GM15510 (cell line): ENCODE data around the gene KLHL6.

Experiments
- POLR2A ChIP-seq: IDR thresholded peaks from 3 replicates; pipeline ENCODE4 v1.6.1; 2011; ENCODE audit warnings: borderline replicate concordance; ENCODE audit not compliant: insufficient read length; ENCODE audit errors: extremely low read depth

KLHL6 gene

DNA sequence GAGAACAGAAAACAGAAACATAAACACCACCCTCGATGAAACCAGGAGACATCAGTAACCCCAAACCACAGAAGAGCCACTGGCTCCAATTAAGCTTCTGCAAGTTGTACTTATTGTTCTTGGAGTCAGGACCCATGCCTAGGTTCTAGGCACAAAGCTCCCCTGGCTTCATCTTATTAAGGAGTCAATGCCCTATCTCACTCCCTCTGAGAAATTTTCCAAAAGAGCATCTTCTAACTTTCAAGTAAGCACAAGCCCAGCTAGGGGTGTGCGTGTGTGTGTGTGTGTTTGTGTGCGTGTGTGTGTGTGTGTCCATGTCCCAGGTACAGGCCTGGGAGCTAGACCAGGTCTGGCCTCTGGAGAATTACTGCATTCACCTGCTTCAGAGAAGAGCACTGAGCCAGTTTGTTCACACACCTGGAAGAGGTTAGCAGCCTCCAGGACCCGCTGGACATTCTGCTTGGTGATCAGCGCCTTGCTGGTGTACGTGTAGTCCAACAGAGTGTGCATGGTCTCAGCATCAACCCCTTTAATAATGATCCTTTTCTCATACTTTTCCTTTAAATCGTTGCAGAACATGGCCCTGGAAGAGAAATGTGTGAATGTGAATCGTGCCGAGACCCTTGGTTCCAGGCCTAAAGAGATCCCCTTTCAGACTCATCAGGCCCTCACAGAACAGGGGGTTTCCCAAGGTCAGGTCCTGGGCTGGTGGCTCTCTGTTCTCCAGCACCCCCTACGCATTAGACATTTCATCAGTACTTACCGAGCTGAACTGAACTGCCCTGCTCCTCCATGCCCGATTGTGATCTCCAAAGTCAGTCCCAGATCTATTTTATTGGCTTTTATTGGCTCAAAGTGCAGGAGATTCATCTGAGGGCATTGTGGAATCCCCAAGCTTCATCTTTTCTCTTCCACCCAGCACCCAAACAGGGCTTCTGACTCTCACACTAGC is 27.8 kb downstream of the KLHL6 start:
- TF ChIP-seq POLR2A: no peak

DNA sequence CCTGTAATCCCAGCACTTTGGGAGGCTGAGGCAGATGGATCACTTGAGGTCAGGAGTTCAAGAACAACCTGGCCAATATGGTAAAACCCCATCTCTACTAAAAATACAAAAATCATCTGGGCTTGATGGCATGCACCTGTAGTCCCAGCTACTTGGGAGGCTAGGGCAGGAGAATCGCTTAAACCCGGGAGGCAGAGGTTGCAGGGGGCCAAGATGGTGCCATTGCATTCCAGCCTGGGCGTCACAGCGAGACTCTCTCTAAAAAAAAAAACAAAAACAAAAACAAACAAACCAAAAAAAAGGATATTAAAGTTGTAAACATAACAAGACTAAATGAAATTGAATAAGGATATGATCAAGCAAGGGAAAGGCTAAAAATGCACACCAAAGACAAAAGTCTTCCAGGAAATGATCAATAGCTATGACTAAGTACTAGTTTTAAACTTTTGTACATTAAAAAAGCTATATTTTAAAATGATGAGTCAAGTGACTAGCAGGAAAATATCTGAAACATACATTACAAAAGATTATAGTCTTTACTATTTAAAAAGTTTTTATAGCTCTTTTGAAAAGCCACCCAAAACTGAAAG is 28.6 kb downstream of the KLHL6 start:
- TF ChIP-seq POLR2A: no peak

DNA sequence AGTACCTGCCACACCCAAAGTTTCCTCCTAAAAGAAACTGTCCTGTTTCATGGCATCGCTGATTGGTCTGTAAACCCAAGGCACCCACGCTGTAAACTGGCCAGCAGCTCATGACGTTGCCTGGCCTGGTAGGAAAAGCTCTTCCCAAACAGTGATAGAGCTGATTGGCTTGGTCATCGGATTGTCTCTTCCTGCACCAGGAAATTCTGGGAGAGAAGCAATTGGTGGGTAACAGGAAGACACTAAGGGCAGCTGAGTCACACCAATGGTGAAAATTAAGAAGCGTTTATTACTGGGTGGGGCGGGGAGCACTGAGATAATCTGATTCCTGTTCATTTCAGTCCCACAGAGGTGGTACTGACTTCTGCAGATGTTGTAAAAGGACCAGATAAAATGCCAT is 31.0 kb downstream of the KLHL6 start:
- no peak for TF ChIP-seq POLR2A

DNA sequence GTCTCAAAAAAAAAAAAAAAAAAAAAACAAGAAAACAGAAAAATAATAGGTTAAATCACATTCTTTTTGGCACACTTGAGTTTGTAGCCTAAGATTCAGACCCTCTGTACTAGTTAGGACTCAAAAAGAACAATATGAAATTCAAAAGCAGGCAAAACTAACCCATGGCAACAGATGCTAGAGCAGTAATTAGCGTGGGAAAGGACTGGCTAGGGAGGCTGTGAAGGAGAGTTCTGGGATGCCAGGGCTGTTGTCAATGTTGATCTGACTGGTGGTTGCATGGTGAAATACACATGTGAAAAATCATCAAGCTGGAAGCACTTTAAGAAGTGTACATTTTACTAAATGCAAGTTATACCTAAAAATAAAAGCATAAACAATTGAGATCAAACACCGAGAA is 35.6 kb downstream of the KLHL6 start:
- no peak for TF ChIP-seq POLR2A

DNA sequence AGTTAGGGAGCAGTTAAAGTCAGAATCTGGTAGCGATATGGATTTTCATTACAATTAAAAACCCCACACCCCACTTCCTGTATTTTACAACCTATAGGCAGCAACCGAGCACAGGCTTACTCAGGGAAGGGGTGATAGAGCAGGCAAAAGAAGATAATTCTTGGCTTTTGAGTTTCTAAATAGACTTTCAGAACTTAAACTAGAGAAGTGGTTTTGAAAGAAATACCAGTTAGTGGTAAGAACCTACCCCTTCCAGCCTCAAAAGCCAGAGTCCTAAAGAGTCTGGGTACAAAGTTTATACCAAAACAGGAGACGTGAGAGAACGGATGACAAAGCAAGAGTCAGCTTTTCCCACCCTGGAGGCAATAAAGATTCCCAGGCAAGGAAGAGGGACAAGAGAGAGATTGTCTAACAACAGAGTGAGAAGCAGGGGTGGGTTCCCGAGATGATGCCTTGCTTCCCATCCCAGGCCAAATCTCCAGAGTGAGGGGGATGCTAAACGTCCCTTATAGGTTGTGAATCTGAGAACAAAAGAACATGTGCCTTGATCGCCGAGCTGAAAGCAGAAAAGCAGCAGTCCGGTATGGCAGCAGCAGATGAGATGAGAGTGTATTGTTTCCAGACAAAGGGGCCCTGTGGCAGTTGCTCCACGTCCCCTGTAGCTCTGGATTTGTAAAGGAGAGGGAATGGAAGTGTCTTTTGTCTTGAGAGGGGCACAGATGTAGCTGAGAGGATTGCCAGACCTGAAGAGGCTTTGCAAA is 36.8 kb downstream of the KLHL6 start:
- no peak for TF ChIP-seq POLR2A

DNA sequence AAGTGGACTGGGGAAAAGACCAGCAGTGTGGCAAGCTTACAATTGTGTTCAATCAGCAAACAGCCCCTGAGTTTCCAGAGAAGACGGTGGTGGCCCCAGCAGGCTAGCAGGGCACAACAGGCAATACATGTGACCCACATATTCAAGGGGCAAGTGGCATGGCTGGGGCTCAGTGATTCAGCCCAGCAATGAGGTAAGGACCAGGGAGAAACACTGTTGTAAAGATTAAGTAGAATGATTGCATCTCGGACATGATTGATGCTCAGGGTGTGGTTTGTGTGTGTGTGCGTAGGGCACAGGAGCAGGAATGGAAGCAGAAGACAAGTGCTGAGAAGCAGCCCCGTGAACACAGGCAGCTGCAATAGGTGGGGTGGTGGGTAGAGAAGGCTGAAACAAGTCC is 37.9 kb downstream of the KLHL6 start:
- no peak for TF ChIP-seq POLR2A

DNA sequence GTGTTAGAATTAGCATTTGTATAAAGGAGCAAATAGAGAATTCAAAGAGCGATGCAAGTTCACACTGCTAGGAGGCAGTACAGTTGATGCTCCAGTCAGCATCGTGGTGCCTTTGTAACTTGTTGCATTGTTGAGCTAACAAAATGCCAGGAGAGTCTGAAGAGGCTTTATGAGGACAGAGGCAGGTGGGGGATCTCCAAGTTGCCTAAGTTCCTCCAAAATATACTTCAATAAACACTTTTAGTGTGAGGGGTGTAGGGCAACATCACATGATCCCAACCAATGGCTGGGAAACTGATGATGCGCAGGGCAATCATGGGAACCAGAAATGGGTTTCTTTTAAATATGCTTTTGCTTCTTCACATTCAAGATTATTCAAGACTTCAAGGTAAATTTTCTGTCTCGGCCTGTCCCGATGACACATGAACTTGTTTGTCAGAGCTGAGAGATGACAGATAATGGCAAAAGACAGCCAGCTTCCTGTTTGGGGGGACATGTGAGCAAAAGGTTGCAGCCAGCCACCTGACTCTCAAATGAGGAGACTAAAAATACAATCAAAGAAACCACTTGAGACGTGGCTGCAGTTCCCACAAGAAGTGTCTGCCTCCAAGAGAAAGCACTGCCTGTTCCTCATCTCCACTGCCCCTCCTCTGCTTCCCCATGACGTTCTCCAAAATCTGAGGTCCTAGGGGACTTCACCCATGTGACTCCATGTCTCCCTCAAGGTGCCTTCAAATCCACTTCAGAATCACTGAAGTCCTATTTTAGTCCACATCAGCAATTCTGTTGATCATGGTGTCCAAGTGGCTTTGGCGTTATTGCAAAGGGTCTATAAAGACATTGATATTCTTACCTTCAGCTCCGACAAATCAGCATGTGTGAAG is 39.3 kb downstream of the KLHL6 start:
- TF ChIP-seq POLR2A: no peak

DNA sequence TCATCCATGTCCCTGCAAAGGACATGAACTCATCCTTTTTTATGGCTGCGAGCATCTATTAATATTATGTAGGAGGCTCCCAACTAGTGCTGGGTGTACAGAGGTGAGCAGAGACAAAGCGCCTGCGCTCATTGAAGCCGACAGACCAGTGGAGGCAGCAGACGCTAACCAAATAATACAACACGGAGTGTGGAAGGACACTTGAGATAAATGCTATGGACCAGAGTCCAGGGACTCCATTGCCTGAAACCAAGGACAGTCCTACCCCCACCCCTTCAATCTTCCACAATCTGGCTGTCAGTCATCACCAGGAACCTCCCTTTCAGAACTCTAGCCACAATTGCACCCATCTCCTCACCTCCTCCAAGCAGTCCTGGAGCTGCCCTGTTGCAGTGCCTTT is 41.5 kb downstream of the KLHL6 start:
- no peak for TF ChIP-seq POLR2A

DNA sequence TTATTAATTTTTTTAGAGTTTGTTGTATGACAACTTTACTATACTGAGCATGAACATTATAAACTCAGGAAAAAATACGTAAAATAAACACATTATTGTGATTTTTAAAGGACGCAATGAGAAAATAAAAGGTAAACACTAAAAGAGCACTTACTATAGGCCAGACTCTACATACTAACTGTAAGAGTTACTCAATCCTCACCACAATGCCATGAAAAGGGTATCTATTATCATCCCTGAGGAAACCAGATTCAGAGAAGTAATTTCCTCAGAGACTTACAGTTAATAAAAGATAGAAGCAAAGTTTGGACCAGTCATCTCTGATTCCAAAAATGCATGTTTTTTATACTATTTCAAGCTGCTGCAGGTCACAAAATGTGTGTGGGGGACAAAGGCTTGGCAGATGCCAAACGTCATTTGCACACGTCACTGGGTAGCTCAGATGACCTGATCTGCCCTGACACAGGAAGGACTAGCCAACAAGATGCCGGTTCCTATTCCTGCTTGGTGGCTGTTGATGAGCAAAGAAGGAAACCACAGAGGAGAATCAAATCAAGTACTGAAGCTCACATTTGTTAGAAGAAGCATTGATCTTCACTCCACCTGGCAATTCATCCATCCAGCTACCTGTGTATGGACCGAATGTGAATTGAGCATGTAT is 42.3 kb downstream of the KLHL6 start:
- TF ChIP-seq POLR2A: no peak

DNA sequence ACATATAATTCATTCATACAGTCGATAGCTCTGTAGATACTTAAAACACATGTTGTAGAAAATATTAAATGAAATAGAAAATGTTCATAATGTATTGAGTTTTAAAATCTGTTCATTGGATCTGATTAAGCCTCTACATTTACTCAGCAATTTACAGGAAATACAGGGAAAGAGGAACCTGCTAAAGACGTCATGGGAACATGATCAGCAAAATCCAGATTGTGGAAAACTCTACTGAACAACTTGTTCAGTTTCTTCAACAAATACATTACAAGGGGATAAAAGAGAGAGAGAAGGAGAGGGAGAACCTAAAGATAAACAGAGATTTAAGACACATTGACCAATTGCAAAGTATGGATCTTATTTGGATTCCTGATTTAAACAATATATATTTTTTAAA is 46.7 kb downstream of the KLHL6 start:
- TF ChIP-seq POLR2A: no peak

DNA sequence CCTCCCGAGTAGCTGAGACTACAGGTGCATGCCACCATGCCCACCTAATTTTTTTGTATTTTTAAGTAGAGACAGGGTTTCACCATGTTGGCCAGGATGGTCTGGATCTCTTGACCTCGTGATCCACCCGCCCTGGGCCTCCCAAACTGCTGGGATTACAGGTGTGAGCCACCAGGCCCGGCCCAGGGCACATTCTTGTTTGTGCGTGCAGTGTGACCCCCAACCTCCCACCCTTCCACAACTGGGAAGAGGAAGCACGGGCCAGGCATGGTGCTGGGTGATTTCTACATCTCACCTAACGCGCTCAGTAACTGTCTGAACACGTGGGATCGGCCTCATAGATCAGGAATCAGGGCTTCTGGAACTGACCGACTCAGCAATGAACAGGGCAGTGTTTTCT is 48.0 kb downstream of the KLHL6 start:
- no peak for TF ChIP-seq POLR2A

DNA sequence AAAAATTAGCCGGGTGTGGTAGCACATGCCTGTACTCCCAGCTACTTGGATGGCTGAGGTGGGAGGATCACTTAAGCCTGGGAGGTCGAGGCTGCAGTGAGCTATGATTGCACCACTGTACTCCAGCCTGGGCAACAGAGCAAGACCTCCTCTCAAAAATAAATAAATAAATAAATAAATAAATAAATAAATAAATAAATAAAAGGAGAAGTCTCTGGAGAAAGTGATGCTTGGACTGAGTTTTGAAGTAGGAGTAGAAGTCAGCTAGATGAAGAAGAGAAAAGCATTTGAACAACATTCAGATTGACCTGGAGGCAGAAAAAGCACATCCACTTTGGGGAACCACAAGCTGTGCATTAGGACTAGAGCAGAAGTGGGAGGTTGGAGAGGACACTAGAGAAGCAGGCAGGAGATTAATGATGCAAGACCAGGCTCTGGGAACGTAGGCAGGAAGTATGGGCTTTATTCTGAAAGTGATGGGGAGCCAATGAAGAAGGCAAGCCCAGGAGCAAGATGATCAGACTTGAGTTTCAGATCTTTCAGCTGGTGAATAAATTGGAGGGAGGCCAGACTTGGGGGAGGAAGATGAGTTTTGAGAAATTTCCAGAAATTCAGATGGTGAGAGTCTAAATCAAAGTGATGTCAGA is 48.7 kb downstream of the KLHL6 start:
- no peak for TF ChIP-seq POLR2A

DNA sequence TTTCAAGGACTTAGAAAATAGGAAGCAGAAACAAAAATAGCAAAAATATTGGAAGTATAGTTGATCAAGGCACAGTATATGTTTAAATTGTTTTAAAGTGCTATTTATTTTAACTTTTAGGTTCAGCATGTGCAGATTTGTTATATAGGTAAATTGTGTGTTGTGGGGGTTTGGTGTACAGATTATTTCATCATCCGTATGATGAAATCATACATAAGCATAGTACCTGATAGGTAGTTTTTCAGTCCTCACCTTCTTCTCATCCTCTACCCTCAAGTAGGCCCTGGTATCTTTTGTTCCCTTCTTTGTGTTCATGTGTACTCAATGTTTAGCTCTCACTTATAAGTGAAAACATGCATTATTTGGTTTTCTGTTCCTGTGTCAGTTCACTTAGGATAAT is 50.9 kb downstream of the KLHL6 start:
- no peak for TF ChIP-seq POLR2A
